Liver (tissue), 9 donors: ENCODE data around the gene C9orf85. TPM values are rescaled to one million over a fixed set of nuclear protein-coding genes. Genes with fewer than 3 reads are reported as not detected.

ENCODE experiments used
- DNase-seq: peaks from one replicate; pipeline ENCODE4 v3.0.0-alpha.2; 2017; ENCODE audit warnings: low spot score
- H3K27ac ChIP-seq, 2 donors: one replicate each; pipeline ENCODE4 v1.7.0; 2013; ENCODE audit warnings: inconsistent platforms in 2 of 2, low read length in 2 of 2, control low read depth in 1 of 2, low read depth in 1 of 2, mild to moderate bottlenecking in 1 of 2
- H3K27me3 ChIP-seq, 4 donors: one replicate each; pipeline versions ENCODE4 v1.6.1 to v1.7.0; 2013; ENCODE audit warnings: low read length in 3 of 4, inconsistent platforms in 1 of 4, mild to moderate bottlenecking in 1 of 4, moderate library complexity in 1 of 4; ENCODE audit not compliant: control insufficient read depth in 4 of 4, insufficient read depth in 4 of 4
- H3K36me3 ChIP-seq, 4 donors: one replicate each; pipeline versions ENCODE4 v1.6.1 to v1.7.0; 2013; ENCODE audit warnings: low read length in 3 of 4, mild to moderate bottlenecking in 3 of 4, low read depth in 1 of 4, moderate library complexity in 1 of 4; ENCODE audit not compliant: control insufficient read depth in 4 of 4, insufficient read depth in 3 of 4
- H3K4me1 ChIP-seq, 4 donors: one replicate each; pipeline versions ENCODE4 v1.6.1 to v1.7.0; 2013; ENCODE audit warnings: low read length in 3 of 4, mild to moderate bottlenecking in 3 of 4, moderate library complexity in 1 of 4; ENCODE audit not compliant: control insufficient read depth in 4 of 4, insufficient read depth in 4 of 4
- H3K4me3 ChIP-seq, 3 donors: one replicate each; pipeline versions ENCODE4 v1.6.1 to v1.7.0; 2013; ENCODE audit warnings: low read length in 3 of 3, control low read depth in 1 of 3, low read depth in 1 of 3, mild to moderate bottlenecking in 1 of 3
- H3K9ac ChIP-seq, 2 donors: one replicate each; pipeline ENCODE4 v1.7.0; 2013; ENCODE audit warnings: low read length in 2 of 2, mild to moderate bottlenecking in 2 of 2, moderate library complexity in 2 of 2, control low read depth in 1 of 2, low read depth in 1 of 2
- H3K9me3 ChIP-seq, 4 donors: one replicate each; pipeline versions ENCODE4 v1.6.1 to v1.7.0; 2013; ENCODE audit warnings: low read length in 3 of 4; ENCODE audit not compliant: control insufficient read depth in 4 of 4
- ATF3 ChIP-seq: IDR thresholded peaks from 2 replicates; pipeline ENCODE4 v1.6.1; 2016; ENCODE audit warnings: antibody characterized with exemption
- CTCF ChIP-seq: fragments of 150-350 bp; IDR thresholded peaks from 2 replicates; pipeline ENCODE4 v1.5.1; 2017; ENCODE audit warnings: improper control_type of control experiment, low read depth, low read length; ENCODE audit not compliant: missing input control
- EGR1 ChIP-seq, 2 donors: IDR thresholded peaks; 2 replicates each; pipeline ENCODE4 v1.6.1; 2016 to 2018; ENCODE audit warnings: antibody characterized with exemption in 2 of 2, low read depth in 2 of 2
- FOXA1 ChIP-seq: IDR thresholded peaks from 2 replicates; pipeline ENCODE4 v1.6.1; 2016; ENCODE audit warnings: antibody characterized with exemption
- FOXA2 ChIP-seq: IDR thresholded peaks from 2 replicates; pipeline ENCODE4 v1.6.1; 2016; ENCODE audit warnings: antibody characterized with exemption
- GABPA ChIP-seq, 2 donors: IDR thresholded peaks in 1 of 2; conservative IDR thresholded peaks in 1 of 2; 2 replicates each; pipeline ENCODE4 v1.6.1; 2016; ENCODE audit warnings: antibody characterized with exemption in 2 of 2, mild to moderate bottlenecking in 1 of 2, moderate library complexity in 1 of 2
- HNF4A ChIP-seq, 2 donors: conservative IDR thresholded peaks; 2 replicates each; pipeline ENCODE4 v1.6.1; 2016; ENCODE audit warnings: antibody characterized with exemption in 2 of 2, mild to moderate bottlenecking in 2 of 2
- JUND ChIP-seq, 2 donors: IDR thresholded peaks; 2 replicates each; pipeline ENCODE4 v1.6.1; 2016; ENCODE audit warnings: antibody characterized with exemption in 2 of 2
- MAX ChIP-seq: IDR thresholded peaks from 2 replicates; pipeline ENCODE4 v1.6.1; 2016; ENCODE audit warnings: antibody characterized with exemption
- RAD21 ChIP-seq, 2 donors: IDR thresholded peaks; 2 replicates each; pipeline ENCODE4 v1.6.1; 2016; ENCODE audit warnings: antibody characterized with exemption in 2 of 2, mild to moderate bottlenecking in 2 of 2
- REST ChIP-seq: IDR thresholded peaks from 2 replicates; pipeline ENCODE4 v1.6.1; 2016; ENCODE audit warnings: antibody characterized with exemption, mild to moderate bottlenecking
- RXRA ChIP-seq, 2 donors: IDR thresholded peaks; 2 replicates each; pipeline ENCODE4 v1.6.1; 2017 to 2018; ENCODE audit warnings: antibody characterized with exemption in 2 of 2, mild to moderate bottlenecking in 1 of 2
- SP1 ChIP-seq: IDR thresholded peaks from 2 replicates; pipeline ENCODE4 v1.6.1; 2018; ENCODE audit warnings: antibody characterized with exemption, mild to moderate bottlenecking
- TAF1 ChIP-seq: conservative IDR thresholded peaks from 2 replicates; pipeline ENCODE4 v1.6.1; 2016; ENCODE audit warnings: antibody characterized with exemption, mild to moderate bottlenecking
- YY1 ChIP-seq: IDR thresholded peaks from 2 replicates; pipeline ENCODE4 v1.6.1; 2016; ENCODE audit warnings: antibody characterized with exemption, mild to moderate bottlenecking
- ZBTB33 ChIP-seq: IDR thresholded peaks from 2 replicates; pipeline ENCODE4 v1.6.1; 2016; ENCODE audit warnings: antibody characterized with exemption
- WGBS: extraction: QIAGEN DNeasy Blood & Tissue Kit; methylation state at CpG from one replicate; pipeline ENCODE4 v1.1.7; 2013; 5-methylcytosine and 5-hydroxymethylcytosine counted together
- polyA plus RNA-seq, 2 donors: library from polyadenylated mRNA; stranded (reverse) in 1 of 2; unstranded in 1 of 2; fragments of 200-250 nt in 1 of 2; fragments of >200 nt in 1 of 2; fragmentation: Nextera tagmentation in 1 of 2; extraction: Ambion mirVana in 1 of 2; gene quantifications; one replicate each; pipeline versions ENCODE4 v1.2.1 to v1.2.3, GENCODE V29; 2013 to 2015
- total RNA-seq, 2 donors: library from RNA; depleted of rRNA; stranded (reverse); fragments of >200 nt; gene quantifications; one replicate each; pipeline ENCODE4 v1.2.3, GENCODE V29; 2014
- donor health status: healthy.
- donor health status: healthy.
- donor health status: healthy.
- donor health status: healthy.
- donor health status: healthy.

Gene C9orf85
- total and polyA plus RNA-seq, 4 donors = 3.6 to 6.6 (median 3.9) TPM

GRCh38 chr9:71925834-71926233 is 14.4 kb downstream of the C9orf85 start (continued):
- TF ChIP-seq REST (no peak), RXRA (IDR thresholded peaks at IDR 0.05) (no peak), MAX (no peak), SP1 (no peak), TAF1 (no peak)

- H3K27me3 ChIP-seq = no peaks in the 10 kb centered on the region
- H3K4me3 ChIP-seq = no peak overlapping the region
- H3K9ac ChIP-seq = no peak overlapping the region
- peaks cover 0 to 5% (median 0%) of the 10 kb centered on the region in 4 donors for H3K4me1 ChIP-seq
- TF ChIP-seq ZBTB33 (no peak), YY1 (no peak), HNF4A (conservative IDR thresholded peaks at IDR 0.05) (no peak)
- H3K9me3 ChIP-seq = no peaks in the 10 kb centered on the region
- H3K27ac ChIP-seq = no peak overlapping the region
- 99% methylated on average over 1 of the region's 1 CpG for WGBS
- DNase-seq = no peak
- H3K36me3 ChIP-seq = no peaks in the 10 kb centered on the region
Observed at GRCh38 chr9:71928376-71928775, 16.9 kb downstream of the C9orf85 start.

GRCh38 chr9:71928806-71929205 is 17.4 kb downstream of the C9orf85 start:
- H3K27me3 ChIP-seq = no peaks in the 10 kb centered on the region
- H3K4me3 ChIP-seq = no peak overlapping the region
- no peaks in the 10 kb centered on the region for H3K9me3 ChIP-seq
- no peak for DNase-seq
- 90% methylated on average over 2 of the region's 2 CpGs for whole genome bisulfite sequencing
- H3K4me1 ChIP-seq = peaks cover 0 to 5% (median 0%) of the 10 kb centered on the region in 4 donors
- no peak overlapping the region for H3K27ac ChIP-seq
- no peak overlapping the region for H3K9ac ChIP-seq
- H3K36me3 ChIP-seq = no peaks in the 10 kb centered on the region
- TF ChIP-seq YY1 (no peak), CTCF (no peak), ATF3 (no peak), SP1 (no peak), FOXA1 (no peak), RAD21 (IDR thresholded peaks at IDR 0.05) (no peak), TAF1 (no peak), JUND (IDR thresholded peaks at IDR 0.05) (no peak), EGR1 (IDR thresholded peaks at IDR 0.05; ENCODE audit: low read depth in 2 of 2) (no peak), ZBTB33 (no peak), REST (no peak), RXRA (IDR thresholded peaks at IDR 0.05) (no peak), FOXA2 (no peak), GABPA (IDR thresholded peaks at IDR 0.05 in 1 of 2, conservative IDR thresholded peaks at IDR 0.05 in 1 of 2) (no peak), MAX (no peak)
